CD4-positive, alpha-beta T cell treated with Interleukin-1 beta for 1 hour (primary cell): Measurements from ENCODE around the gene TGOLN2.
"Not testable (repeated sequence)": the region's sequence is repeated elsewhere in the genome, so short reads cannot be mapped to it uniquely, and the experiment has no call there.

ENCODE experiments used
- DNase-seq, 2 donors: peaks; one replicate each; pipeline ENCODE4 v3.0.0-alpha.2; 2020 to 2022

The TGOLN2 gene

GRCh38 chr2:85327822-85328617 lies at the start of gene TGOLN2:
TGOLN2 (minus strand) TSS chr2:85327989; CDS start chr2:85327962, 27 bp downstream.
- peak; percentile 92 to 94 for DNase-seq

DNA sequence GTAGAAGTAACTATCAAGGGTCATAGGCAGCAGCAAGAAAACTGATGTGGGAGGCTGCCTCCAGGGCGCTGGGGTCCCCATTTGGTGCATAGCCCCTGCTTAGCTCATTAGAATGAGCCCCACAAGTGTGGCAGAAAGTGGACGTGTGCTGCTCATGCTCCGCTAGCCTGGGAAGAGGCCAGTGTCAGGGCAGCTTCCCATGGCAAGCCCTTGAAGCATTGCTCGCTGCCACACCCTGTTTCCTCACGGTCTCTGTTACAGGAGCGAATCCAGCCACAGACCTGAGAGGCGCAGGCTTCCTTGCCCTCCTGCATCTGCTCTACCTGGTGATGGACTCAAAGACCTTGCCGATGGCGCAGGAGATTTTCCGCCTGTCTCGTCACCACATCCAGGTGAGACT lies 49.3 kb upstream of the TGOLN2 start:
- DNase-seq: no peak

- no peak for DNase-seq
Measured at GRCh38 chr2:85376291-85377065, 48.7 kb upstream of the TGOLN2 start.

DNA sequence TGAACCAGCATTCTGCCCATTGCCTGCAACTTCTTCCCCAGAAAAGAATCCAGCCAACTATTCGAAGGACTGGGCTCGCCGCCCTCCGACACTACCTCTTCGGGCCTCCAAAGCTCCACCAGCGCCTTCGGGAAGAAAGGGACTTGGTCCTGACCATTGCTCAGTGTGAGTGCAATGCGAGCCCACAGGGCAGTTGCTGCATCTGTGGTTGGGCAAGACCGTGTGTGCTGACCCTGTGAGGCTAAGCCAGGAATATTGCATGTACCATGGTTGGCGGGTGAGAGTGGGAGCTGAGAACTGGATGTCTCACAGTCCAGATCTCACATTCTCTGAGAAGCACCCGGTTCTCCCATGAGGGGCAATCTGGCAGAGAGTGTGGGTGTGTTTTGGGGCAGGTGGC lies 43.3 kb upstream of the TGOLN2 start:
- no peak for DNase-seq

GRCh38 chr2:85369500-85369899 lies 41.7 kb upstream of the TGOLN2 start:
- DNase-seq: no peak

- DNase-seq: no peak
Measured at GRCh38 chr2:85368921-85369320, 41.1 kb upstream of the TGOLN2 start.

DNA sequence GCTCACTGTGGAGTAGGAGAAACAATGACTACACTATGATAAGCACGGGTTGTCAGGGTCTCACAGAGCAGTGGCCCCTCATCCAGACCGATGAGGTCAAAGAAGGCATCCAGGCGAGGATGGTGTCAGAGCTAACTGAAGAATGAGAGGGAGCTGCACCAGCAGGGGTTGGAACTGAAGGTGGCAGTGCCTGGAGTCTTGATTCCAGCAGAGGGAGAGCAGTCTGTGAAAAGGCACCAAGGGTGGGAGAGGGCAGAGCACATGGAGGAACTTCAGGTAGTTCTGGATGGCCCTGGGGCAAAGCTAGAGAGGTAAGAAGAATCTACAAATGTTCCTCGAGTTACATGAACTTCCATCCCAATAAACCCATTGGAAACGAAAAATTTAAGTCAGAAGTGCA lies 39.4 kb upstream of the TGOLN2 start:
- DNase-seq: no peak

DNA sequence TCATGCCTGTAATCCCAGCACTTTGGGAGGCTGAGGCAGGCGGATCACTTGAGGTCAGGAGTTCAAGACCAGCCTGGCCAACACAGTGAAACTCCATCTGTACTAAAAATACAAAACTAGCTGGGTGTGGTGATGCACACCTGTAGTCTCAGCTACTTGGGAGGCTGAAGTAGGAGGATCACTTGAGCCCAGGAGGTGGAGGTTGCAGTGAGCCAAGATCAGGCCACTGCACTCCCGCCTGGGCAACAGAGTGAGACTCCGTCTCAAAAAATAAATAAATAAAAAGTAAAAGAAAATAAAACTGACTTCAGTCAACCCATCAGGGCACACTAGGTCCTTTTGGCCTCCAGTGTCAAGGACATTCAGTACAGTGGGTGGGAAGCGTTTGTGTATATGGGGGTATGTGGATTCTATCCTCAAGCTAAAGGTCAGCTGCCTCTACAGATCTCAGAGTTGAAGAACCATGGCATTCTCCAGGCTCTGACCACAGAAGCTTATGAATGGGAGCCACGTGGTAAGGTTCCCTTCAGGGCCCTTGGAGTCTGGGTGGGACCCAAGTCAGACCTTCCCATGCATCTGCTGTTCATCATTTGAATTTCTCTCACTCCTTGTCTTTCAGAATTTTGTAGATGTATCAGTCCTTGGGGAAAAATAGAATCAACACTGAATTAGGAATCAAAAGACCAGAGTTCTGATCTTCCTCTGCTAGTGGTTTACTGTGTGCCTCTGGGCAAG lies 35.0 kb upstream of the TGOLN2 start:
- not testable (repeated sequence) for DNase-seq

GRCh38 chr2:85357736-85358135 lies 29.9 kb upstream of the TGOLN2 start:
- DNase-seq: no peak

DNA sequence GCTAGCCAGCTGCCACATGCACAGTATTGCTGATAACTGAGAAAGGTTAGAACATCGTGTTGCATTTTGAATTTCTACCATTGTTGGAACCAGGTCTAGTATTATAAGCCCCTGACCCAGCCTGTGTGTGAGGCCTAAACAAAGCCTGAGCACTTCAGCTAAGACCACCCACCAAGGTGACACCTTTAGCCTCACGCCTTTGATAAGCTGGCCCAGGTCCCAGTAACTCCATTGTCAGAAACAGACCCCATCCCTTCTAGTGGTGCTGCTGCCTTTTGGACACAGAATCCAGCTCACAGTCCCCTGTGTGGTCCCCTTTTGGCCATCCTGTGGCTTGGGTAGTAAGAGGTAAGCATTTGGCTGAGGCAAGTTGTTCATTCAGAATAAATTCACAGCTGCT lies 28.4 kb upstream of the TGOLN2 start:
- no peak for DNase-seq

DNA sequence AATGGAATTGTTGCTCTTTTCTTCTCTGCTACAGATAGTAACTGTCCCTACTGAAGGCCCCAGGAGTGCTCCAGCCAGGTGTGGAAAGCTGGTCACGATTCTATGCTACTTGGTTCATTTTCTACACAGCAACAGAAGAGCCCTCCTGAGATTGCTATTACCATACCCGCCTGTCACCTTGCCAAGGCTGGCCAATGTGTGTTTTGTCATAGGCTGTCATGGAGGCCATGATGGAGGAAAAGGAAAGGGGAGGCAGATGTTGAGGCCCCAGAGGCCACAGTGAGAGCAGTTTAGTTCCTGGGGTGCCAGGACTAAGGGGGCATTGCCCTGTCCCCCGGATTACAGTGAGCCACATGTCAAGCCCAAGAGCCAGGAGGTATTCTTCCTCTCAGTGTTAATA lies 27.7 kb upstream of the TGOLN2 start:
- DNase-seq: no peak

DNA sequence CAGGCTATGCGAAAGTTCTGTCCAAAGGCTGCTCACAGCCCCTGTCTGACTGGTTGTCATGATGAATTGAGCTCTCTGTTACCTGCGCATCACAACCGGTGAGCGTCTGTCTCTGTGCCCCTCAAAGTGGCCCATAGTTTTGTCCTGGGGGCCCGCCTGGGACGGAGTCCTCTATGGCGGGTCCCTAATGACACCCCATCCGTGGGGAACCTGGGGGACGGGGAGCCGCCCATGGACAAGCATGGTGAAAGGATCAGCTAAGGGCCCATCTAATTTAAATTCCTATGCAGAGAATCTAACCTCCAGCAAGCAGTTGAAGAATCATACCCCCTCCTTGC lies 27.3 kb upstream of the TGOLN2 start:
- DNase-seq: no peak

- DNase-seq: peak; percentile 98 to 99
Measured at GRCh38 chr2:85354286-85355072, 26.7 kb upstream of the TGOLN2 start, which contains the start of the genes ELMOD3 and RETSAT. ELMOD3 (plus strand) TSS chr2:85354769; CDS start chr2:85357199, 2,430 bp downstream. RETSAT (minus strand) TSS chr2:85354528; CDS start chr2:85354507, 21 bp downstream.

GRCh38 chr2:85353876-85354285 lies 26.1 kb upstream of the TGOLN2 start:
- DNase-seq: peak in 1 of 2 donors; percentile 4

DNA sequence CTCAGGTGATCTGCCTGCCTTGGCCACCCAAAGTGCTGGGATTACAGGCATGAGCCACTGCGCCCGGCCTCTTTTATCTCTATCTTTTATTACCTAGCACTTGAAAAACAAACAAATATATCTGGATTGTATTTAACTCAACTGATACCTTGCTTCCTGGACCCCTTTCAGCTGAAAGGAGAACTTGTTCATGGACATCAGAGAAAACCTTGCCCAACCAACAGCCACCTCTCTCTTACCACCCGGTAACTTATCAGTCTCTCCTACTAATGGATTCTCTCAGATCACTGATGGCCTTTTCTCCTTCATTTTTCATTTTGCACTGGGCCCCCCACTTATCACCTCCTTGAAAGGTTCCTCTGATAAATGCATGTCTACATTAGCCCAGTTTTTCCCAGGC lies 19.8 kb upstream of the TGOLN2 start:
- DNase-seq: no peak

DNA sequence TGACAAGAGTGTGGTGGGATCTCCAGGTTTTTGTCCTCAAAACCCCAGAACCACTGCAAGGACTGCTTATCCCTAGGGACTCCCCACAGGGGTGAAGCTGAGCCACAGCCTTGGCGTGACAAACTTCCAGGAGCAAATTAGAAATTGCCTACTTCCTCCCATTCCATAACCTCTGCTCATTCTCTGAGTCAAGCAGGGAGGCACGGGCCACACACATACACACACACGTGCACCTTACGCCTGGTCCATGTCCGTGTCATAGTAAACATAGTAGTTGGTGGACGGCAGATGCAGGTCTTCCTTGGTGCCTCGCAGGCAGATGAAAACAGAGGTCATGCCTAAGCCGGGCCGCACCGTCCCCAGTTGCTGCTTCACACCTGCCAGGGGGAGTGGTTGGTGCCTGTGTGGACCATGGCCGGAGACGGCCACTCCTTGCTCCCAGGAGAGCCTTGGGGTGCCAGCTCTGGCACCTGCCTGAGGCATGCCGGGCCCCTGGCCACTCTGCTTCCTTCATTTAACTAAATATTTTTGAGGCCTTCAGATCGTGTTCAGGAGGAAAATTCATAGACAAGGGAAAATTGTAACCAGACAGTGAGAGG lies 16.7 kb upstream of the TGOLN2 start:
- DNase-seq: no peak

- DNase-seq: not testable (repeated sequence)
Measured at GRCh38 chr2:85343207-85343895, 15.6 kb upstream of the TGOLN2 start.

- DNase-seq: no peak
Measured at GRCh38 chr2:85342156-85342555, 14.4 kb upstream of the TGOLN2 start.

GRCh38 chr2:85341269-85342029 lies 13.7 kb upstream of the TGOLN2 start:
- DNase-seq: no peak

- DNase-seq: no peak
Measured at GRCh38 chr2:85340034-85340892, 12.5 kb upstream of the TGOLN2 start.
